Endothelial cell of umbilical vein (primary cell): Measurements from ENCODE around the gene PARD3B. TPM values are rescaled to one million over a fixed set of nuclear protein-coding genes. Genes with fewer than 3 reads are reported as not detected.
A peak's percentile ranks its signal among the peaks of the same experiment; 100 is the strongest.

Source experiments
- BruUV-seq: library from RNA; stranded (reverse); fragments of 400-500 nt; replicated peaks from 2 replicates; lab custom pipeline; 2021; lab: Mats Ljungman, UMichigan
- CTCF ChIA-PET: fragments of 300-600, 350-600 bp; sonication (Branson Sonifier 250); formaldehyde crosslinking; loops from one replicate; lab custom pipeline; 2021; ENCODE audit warnings: antibody characterized with exemption, inconsistent platforms; lab: Charles Lee
- POLR2A ChIA-PET: fragments of 300-600, 350-600 bp; sonication (Branson Sonifier 250); formaldehyde crosslinking; loops from one replicate; lab custom pipeline; 2021; ENCODE audit warnings: antibody characterized with exemption, inconsistent platforms; lab: Charles Lee
- DNase-seq: peaks from one replicate; pipeline ENCODE4 v3.0.0-alpha.2; 2011; ENCODE audit warnings: low read depth, low spot score
- FAIRE-seq: peaks from 2 replicates; lab custom pipeline; 2011; peaks lifted over from hg19 to GRCh38; lab: Jason Lieb, UNC
- H2AFZ ChIP-seq: 2 replicates; pipeline ENCODE4 v1.6.0; 2012; ENCODE audit warnings: low read depth, low read length, control low read depth, inconsistent platforms
- H3K27ac ChIP-seq: 2 replicates; pipeline ENCODE4 v1.5.1; 2011; ENCODE audit warnings: low read depth, mild to moderate bottlenecking, control low read depth, low read length, moderate library complexity; ENCODE audit not compliant: insufficient read depth
- H3K27me3 ChIP-seq, 2 experiments: 2 replicates each; pipeline versions ENCODE4 v1.6.0 to v1.6.1; 2011; ENCODE audit warnings: low read length in 2 of 2, mixed read lengths in 1 of 2; ENCODE audit not compliant: control insufficient read depth in 2 of 2, insufficient read depth in 2 of 2
- H3K36me3 ChIP-seq, 2 experiments: 2 replicates in 1 of 2; 3 replicates in 1 of 2; pipeline ENCODE4 v1.5.1; 2011; ENCODE audit warnings: low read length in 2 of 2, mild to moderate bottlenecking in 1 of 2, moderate library complexity in 1 of 2; ENCODE audit not compliant: control insufficient read depth in 2 of 2, insufficient read depth in 2 of 2; ENCODE audit errors: extremely low read depth in 1 of 2
- H3K4me1 ChIP-seq: 3 replicates; pipeline ENCODE4 v1.5.1; 2011; ENCODE audit warnings: mild to moderate bottlenecking, low read length; ENCODE audit not compliant: control insufficient read depth, insufficient read depth; ENCODE audit errors: extremely low read depth
- H3K4me2 ChIP-seq: 2 replicates; pipeline ENCODE4 v1.6.1; 2011; ENCODE audit warnings: low read length, control low read depth, mixed read lengths; ENCODE audit not compliant: insufficient read depth
- H3K4me3 ChIP-seq, 3 experiments: fragments of 200-600 bp in 1 of 3; sonication (generic), shearing (Covaris generic) in 1 of 3; replicated peaks in 1 of 3; 2 replicates each; pipeline ENCODE4 v1.5.1; 2011 to 2016; ENCODE audit warnings: control low read depth in 3 of 3, low read length in 3 of 3, mild to moderate bottlenecking in 2 of 3, inconsistent platforms in 1 of 3, low read depth in 1 of 3, moderate library complexity in 1 of 3; ENCODE audit not compliant: insufficient read depth in 1 of 3
- H3K79me2 ChIP-seq: 2 replicates; pipeline ENCODE4 v1.6.0; 2012; ENCODE audit warnings: low read length, inconsistent platforms; ENCODE audit not compliant: control insufficient read depth, insufficient read depth
- H3K9ac ChIP-seq: replicated peaks from 2 replicates; pipeline ENCODE3; 2011; ENCODE audit warnings: low read length, control low read depth; ENCODE audit not compliant: insufficient read depth; ENCODE audit errors: extremely low read depth
- H3K9me1 ChIP-seq: replicated peaks from 3 replicates; pipeline ENCODE4 v1.6.0; 2011; ENCODE audit warnings: mild to moderate bottlenecking, low read length; ENCODE audit not compliant: control insufficient read depth, insufficient read depth; ENCODE audit errors: extremely low read depth
- H3K9me3 ChIP-seq: replicated peaks from 2 replicates; pipeline ENCODE4 v1.5.1; 2012; ENCODE audit warnings: low read length, inconsistent platforms; ENCODE audit not compliant: control insufficient read depth, insufficient read depth
- H4K20me1 ChIP-seq: replicated peaks from 2 replicates; pipeline ENCODE3; 2011; ENCODE audit warnings: mild to moderate bottlenecking, low read length; ENCODE audit not compliant: control insufficient read depth, insufficient read depth; ENCODE audit errors: extremely low read depth
- EZH2 ChIP-seq: IDR thresholded peaks from 2 replicates; pipeline ENCODE4 v1.6.1; 2012; ENCODE audit warnings: borderline replicate concordance, low read depth, mild to moderate bottlenecking, moderate library complexity, low read length, inconsistent platforms; ENCODE audit not compliant: severe bottlenecking
- GATA2 ChIP-seq: IDR thresholded peaks from 2 replicates; pipeline ENCODE4 v1.7.0; 2011; ENCODE audit warnings: low read depth, mild to moderate bottlenecking, moderate library complexity, mixed read lengths, low read length; ENCODE audit not compliant: insufficient read length, insufficient read depth
- JUN ChIP-seq: IDR thresholded peaks from 2 replicates; pipeline ENCODE4 v1.6.1; 2011; ENCODE audit warnings: borderline replicate concordance, low read depth; ENCODE audit not compliant: insufficient read length, insufficient read depth
- MYC ChIP-seq: IDR thresholded peaks from one replicate; pipeline ENCODE4 v1.6.1; 2011; ENCODE audit warnings: mild to moderate bottlenecking, low read depth, low read length
- POLR2A ChIP-seq: IDR thresholded peaks from 2 replicates; pipeline ENCODE4 v1.6.1; 2012; ENCODE audit warnings: low read depth, mild to moderate bottlenecking, control low read depth, low read length
- POLR2AphosphoS5 ChIP-seq: IDR thresholded peaks from 2 replicates; pipeline ENCODE4 v1.6.1; 2012; ENCODE audit warnings: low read depth, mild to moderate bottlenecking, control low read depth, low read length, moderate library complexity; ENCODE audit not compliant: insufficient read depth
- dilution Hi-C: fragments of 300-500 bp; cut with MboI; formaldehyde crosslinking; loops from one replicate; pipeline ENCODE4 v1.15.0; 2019; ENCODE audit warnings: low sequenced_read_pairs; ENCODE audit not compliant: extremely low pct_ligation_motif_present
- intact Hi-C: fragments of 100-400 bp; cut with micrococcal nuclease; formaldehyde crosslinking; loops from one replicate; pipeline ENCODE4 v1.10.0; 2022
- polyA plus RNA-seq, 4 experiments: library from polyadenylated mRNA; depleted of rRNA in 3 of 4; stranded (reverse) in 3 of 4; unstranded in 1 of 4; fragments of >200 nt; gene quantifications; 2 replicates each; pipeline versions ENCODE4 v1.2.1 to v1.2.3, GENCODE V29; 2011 to 2012; ENCODE audit warnings: missing spikeins in 1 of 4
- total RNA-seq: library from RNA; stranded (reverse); gene quantifications from 2 replicates; pipeline ENCODE4 v1.2.3, GENCODE V29; 2021
- TF ChIP-seq, protein P1 (sequence below), 2 donors: IDR thresholded peaks; 1 replicate in 1 of 2; 2 replicates in 1 of 2; pipeline ENCODE4 v1.5.1; 2011; ENCODE audit warnings: low read length in 2 of 2, mild to moderate bottlenecking in 2 of 2, moderate library complexity in 2 of 2, control low read depth in 1 of 2, inconsistent platforms in 1 of 2, low read depth in 1 of 2; ENCODE audit not compliant: insufficient read depth in 1 of 2; ENCODE audit errors: extremely low read depth in 1 of 2
- TF ChIP-seq, protein P2 (sequence below): IDR thresholded peaks from 2 replicates; pipeline ENCODE4 v1.6.1; 2011; ENCODE audit not compliant: insufficient read depth, insufficient read length

Gene PARD3B
- total and polyA plus RNA-seq, 2 donors (not counting 3 experiments of a cell fraction or from before 2014, with no cell fraction given): 2.2 to 30.9 TPM

DNA sequence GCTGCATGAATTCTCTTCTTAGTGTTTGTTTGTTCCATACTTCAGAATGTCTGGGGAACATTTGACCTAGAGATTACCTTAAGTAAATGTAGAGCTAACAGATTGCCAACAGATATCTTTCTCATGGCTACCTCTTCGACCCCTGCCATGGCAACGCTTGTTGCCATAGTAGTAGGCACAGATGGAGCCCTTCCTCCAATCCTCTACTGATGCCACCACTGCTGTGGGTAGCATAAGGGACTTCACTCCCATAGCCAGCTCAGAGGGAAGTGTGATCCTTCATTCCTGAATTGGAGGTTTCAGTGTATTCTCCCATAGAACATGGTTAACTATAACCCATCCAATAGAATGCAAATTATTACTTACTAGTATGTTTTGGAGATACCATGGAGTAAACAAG is 593.5 kb downstream of the PARD3B start:
- DNase-seq (peak; percentile 15), FAIRE-seq (no peak)
- no peaks in the 10 kb centered on the region for H3K9me1 ChIP-seq
- no peak overlapping the region for H3K9ac ChIP-seq
- CTCF ChIA-PET: interaction anchor here (1.4 kb wide), 1 partner anchor 447 kb away, joined by 3 read pairs; no protein-coding TSS in a partner anchor
- TF ChIP-seq EZH2: no peak
- TF ChIP-seq, protein P1, sequence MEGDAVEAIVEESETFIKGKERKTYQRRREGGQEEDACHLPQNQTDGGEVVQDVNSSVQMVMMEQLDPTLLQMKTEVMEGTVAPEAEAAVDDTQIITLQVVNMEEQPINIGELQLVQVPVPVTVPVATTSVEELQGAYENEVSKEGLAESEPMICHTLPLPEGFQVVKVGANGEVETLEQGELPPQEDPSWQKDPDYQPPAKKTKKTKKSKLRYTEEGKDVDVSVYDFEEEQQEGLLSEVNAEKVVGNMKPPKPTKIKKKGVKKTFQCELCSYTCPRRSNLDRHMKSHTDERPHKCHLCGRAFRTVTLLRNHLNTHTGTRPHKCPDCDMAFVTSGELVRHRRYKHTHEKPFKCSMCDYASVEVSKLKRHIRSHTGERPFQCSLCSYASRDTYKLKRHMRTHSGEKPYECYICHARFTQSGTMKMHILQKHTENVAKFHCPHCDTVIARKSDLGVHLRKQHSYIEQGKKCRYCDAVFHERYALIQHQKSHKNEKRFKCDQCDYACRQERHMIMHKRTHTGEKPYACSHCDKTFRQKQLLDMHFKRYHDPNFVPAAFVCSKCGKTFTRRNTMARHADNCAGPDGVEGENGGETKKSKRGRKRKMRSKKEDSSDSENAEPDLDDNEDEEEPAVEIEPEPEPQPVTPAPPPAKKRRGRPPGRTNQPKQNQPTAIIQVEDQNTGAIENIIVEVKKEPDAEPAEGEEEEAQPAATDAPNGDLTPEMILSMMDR (IDR thresholded peaks at IDR 0.05; ENCODE audit: extremely low read depth in 1 of 2, insufficient read depth in 1 of 2, low read depth in 1 of 2, low read length in 2 of 2): no peak
- no TSS peak for BruUV-seq
- H3K9me3 ChIP-seq: no peaks in the 10 kb centered on the region
- H3K79me2 ChIP-seq: no peaks in the 10 kb centered on the region
- intact Hi-C loops: no loop called here
- H3K36me3 ChIP-seq: no peaks in the 10 kb centered on the region
- dilution Hi-C loops: no loop called here
- no peak overlapping the region for H3K27ac ChIP-seq
- H3K4me3 ChIP-seq: no peak overlapping the region
- no peak overlapping the region for H3K4me2 ChIP-seq
- peaks cover 16% of the 10 kb centered on the region for H3K4me1 ChIP-seq
- POLR2A ChIA-PET: no interaction called here
- H4K20me1 ChIP-seq: no peaks in the 10 kb centered on the region
- no peaks in the 10 kb centered on the region for H3K27me3 ChIP-seq
- no peak overlapping the region for H2AFZ ChIP-seq

DNA sequence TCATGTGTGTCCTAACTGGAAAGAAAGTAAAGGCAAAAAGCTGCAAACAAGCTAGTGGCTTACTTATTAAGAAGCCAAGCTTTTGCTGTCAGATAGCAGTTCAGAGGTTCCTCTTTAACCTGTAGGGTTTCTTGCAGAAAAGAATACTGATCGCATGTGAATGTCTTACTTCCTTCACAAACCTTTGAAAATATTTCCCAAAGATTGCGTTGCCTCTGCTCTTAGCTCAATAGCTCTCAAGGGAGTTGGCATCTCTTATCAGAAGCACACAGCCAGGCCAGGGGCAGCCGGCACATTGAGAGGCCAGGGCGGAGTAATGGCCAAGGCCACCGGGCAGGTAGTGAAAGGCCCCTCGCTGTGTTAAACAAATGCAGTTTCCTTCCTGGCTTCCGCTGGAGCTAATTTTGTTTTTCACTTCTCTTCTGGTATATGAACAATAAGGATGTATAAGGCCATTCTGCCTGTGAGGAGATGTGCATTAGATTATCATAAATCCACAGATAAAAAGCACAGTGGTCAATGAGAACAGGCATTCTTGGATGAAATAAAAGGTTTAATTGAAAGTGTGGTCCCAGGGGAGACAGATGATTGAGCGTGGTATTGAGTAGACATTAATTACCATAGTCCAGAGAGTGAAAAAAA is 594.7 kb downstream of the PARD3B start:
- H3K9ac ChIP-seq: no peak overlapping the region
- peak overlapping the region; percentile 20 for H3K27ac ChIP-seq
- ChIA-PET CTCF (interaction anchor here (0.7 to 1.4 kb wide), 4 partner anchors 9 to 536 kb away, joined by 3 to 5 read pairs (median 3); no protein-coding TSS in a partner anchor), POLR2A (interaction anchor here (0.7 to 1.3 kb wide), 2 partner anchors 335 to 542 kb away, joined by 3 read pairs; partner anchors contain the start of gene NRP2)
- DNase-seq (peak; percentile 99), FAIRE-seq (peak; percentile 49)
- H3K36me3 ChIP-seq: no peaks in the 10 kb centered on the region
- no TSS peak for BruUV-seq
- H3K27me3 ChIP-seq: no peaks in the 10 kb centered on the region
- H2AFZ ChIP-seq: peak overlapping the region; percentile 31
- H3K79me2 ChIP-seq: no peaks in the 10 kb centered on the region
- dilution Hi-C loops: no loop called here
- peak overlapping the region; percentile 52 for H3K4me2 ChIP-seq
- no peaks in the 10 kb centered on the region for H3K9me3 ChIP-seq
- H3K4me3 ChIP-seq: no peak overlapping the region
- intact Hi-C loops: loop anchor here (2.0 kb wide), 1 partner anchor 1029 kb away; no protein-coding TSS in a partner anchor
- peaks cover 16% of the 10 kb centered on the region for H3K4me1 ChIP-seq
- H4K20me1 ChIP-seq: no peaks in the 10 kb centered on the region
- TF ChIP-seq POLR2AphosphoS5 (peak; percentile 41), POLR2A (peak; percentile 58), MYC (no peak), JUN (peak; percentile 20), GATA2 (peak; percentile 63)
- TF ChIP-seq, protein P2, sequence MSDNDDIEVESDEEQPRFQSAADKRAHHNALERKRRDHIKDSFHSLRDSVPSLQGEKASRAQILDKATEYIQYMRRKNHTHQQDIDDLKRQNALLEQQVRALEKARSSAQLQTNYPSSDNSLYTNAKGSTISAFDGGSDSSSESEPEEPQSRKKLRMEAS: no peak
- H3K9me1 ChIP-seq: no peaks in the 10 kb centered on the region
